ENCODE measurements around the gene FARS2.

DNA sequence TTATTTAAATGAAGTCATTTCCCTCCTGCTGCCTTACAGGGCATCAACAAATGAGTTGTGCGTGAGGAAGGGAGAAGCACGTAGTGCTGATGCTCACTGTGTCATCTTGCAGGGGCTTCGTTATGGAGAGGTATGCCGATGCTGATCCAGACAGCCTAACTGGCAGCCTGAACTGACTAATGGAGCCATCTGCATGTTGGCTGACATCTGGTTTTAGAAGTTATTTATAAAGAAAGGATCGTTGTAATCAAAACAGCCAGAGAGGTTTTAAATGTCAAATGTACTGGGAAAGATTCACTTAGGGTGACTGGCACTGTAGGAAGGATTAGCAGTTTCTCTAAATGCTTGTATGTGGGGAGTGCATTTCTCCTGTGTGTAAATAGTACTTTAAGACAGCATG is 54.6 kb downstream of the FARS2 start:
- TF ChIP-seq EZH2 (IDR thresholded peaks at IDR 0.05; ENCODE audit: borderline replicate concordance) = no peak
- no peak for TF ChIP-seq CTCF (IDR thresholded peaks at IDR 0.05; ENCODE audit: poor library complexity)

Data from hepatocyte (in vitro differentiated cells).